Endothelial cell of umbilical vein (primary cell): Measurements from ENCODE around the gene CD74.

Source experiments
- CTCF ChIP-seq, 2 donors: IDR thresholded peaks; 1 replicate in 1 of 2; 2 replicates in 1 of 2; pipeline ENCODE4 v1.5.1; 2011; ENCODE audit warnings: low read length in 2 of 2, mild to moderate bottlenecking in 2 of 2, moderate library complexity in 2 of 2, control low read depth in 1 of 2, inconsistent platforms in 1 of 2, low read depth in 1 of 2; ENCODE audit not compliant: insufficient read depth in 1 of 2; ENCODE audit errors: extremely low read depth in 1 of 2
- TF ChIP-seq, protein P1 (sequence below): IDR thresholded peaks from 2 replicates; pipeline ENCODE4 v1.6.1; 2011; ENCODE audit not compliant: insufficient read depth, insufficient read length

DNA sequence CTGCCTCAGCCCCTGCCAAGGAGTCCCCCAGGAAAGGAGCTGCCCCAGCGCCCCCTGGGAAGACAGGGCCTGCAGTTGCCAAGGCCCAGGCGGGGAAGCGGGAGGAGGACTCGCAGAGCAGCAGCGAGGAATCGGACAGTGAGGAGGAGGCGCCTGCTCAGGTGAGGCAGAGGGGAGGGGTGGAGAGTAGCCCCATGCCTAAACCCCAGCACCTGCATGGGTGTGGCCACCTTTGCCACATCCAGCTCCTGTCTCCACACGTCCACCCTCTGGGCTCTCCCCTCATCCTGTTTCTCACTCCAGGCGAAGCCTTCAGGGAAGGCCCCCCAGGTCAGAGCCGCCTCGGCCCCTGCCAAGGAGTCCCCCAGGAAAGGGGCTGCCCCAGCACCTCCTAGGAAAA, 38.1 kb downstream of the CD74 start:
- TF ChIP-seq, protein P1, sequence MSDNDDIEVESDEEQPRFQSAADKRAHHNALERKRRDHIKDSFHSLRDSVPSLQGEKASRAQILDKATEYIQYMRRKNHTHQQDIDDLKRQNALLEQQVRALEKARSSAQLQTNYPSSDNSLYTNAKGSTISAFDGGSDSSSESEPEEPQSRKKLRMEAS = no peak
- no peak for TF ChIP-seq CTCF (IDR thresholded peaks at IDR 0.05; ENCODE audit: extremely low read depth in 1 of 2, insufficient read depth in 1 of 2, low read depth in 1 of 2, low read length in 2 of 2)
